CD8-positive, alpha-beta memory T cell (primary cell): ENCODE results near the gene LNPEP. TPM values are rescaled to one million over a fixed set of nuclear protein-coding genes. Genes with fewer than 3 reads are reported as not detected.
"Not testable (repeated sequence)": the region's sequence is repeated elsewhere in the genome, so short reads cannot be mapped to it uniquely, and the experiment has no call there.

Source experiments
- CTCF ChIA-PET: fragments of 350-600 bp; sonication (Branson Sonifier 250); formaldehyde crosslinking; loops from one replicate; lab custom pipeline; 2021; ENCODE audit warnings: antibody characterized with exemption; lab: Charles Lee
- POLR2A ChIA-PET: fragments of 350-600 bp; sonication (Branson Sonifier 250); formaldehyde crosslinking; loops from one replicate; lab custom pipeline; 2021; ENCODE audit warnings: antibody characterized with exemption; lab: Charles Lee
- DNase-seq, 5 donors: peaks; one replicate each; pipeline versions ENCODE4 v3.0.0 to v3.0.0-alpha.2; 2020 to 2022; ENCODE audit warnings: mixed read lengths in 1 of 5
- H3K27ac ChIP-seq: one replicate; pipeline ENCODE4 v1.7.0; 2013; ENCODE audit warnings: low read depth, mild to moderate bottlenecking, low read length, moderate library complexity
- H3K27me3 ChIP-seq: 2 replicates; pipeline ENCODE4 v1.7.0; 2013; ENCODE audit warnings: low read length, mild to moderate bottlenecking; ENCODE audit not compliant: insufficient read depth, poor library complexity, severe bottlenecking
- H3K36me3 ChIP-seq: 2 replicates; pipeline ENCODE4 v1.7.0; 2013; ENCODE audit warnings: mild to moderate bottlenecking, low read length, moderate library complexity; ENCODE audit not compliant: insufficient read depth
- H3K4me1 ChIP-seq: 2 replicates; pipeline ENCODE4 v1.7.0; 2013; ENCODE audit warnings: mild to moderate bottlenecking, low read length, moderate library complexity; ENCODE audit not compliant: insufficient read depth
- H3K4me3 ChIP-seq: 2 replicates; pipeline ENCODE4 v1.7.0; 2013; ENCODE audit warnings: mild to moderate bottlenecking, low read length
- H3K9me3 ChIP-seq: 2 replicates; pipeline ENCODE4 v1.7.0; 2013; ENCODE audit warnings: mild to moderate bottlenecking, low read length
- H3K27ac Mint-ChIP-seq, 8 donors: one replicate each; pipeline ENCODE4 v1.8.0; 2020 to 2021; ENCODE audit warnings: mixed read lengths in 8 of 8, mild to moderate bottlenecking in 6 of 8, inconsistent platforms in 3 of 8, moderate library complexity in 3 of 8
- H3K27me3 Mint-ChIP-seq, 2 donors: one replicate each; pipeline ENCODE4 v1.8.0; 2020 to 2021; ENCODE audit warnings: mixed read lengths in 2 of 2, mild to moderate bottlenecking in 1 of 2, moderate library complexity in 1 of 2
- H3K36me3 Mint-ChIP-seq, 3 donors: one replicate each; pipeline ENCODE4 v1.8.0; 2020 to 2021; ENCODE audit warnings: mixed read lengths in 3 of 3, inconsistent platforms in 1 of 3, mild to moderate bottlenecking in 1 of 3
- H3K4me1 Mint-ChIP-seq, 3 donors: one replicate each; pipeline ENCODE4 v1.8.0; 2020 to 2021; ENCODE audit warnings: mixed read lengths in 3 of 3, inconsistent platforms in 1 of 3, mild to moderate bottlenecking in 1 of 3
- H3K4me3 Mint-ChIP-seq, 7 donors: one replicate each; pipeline ENCODE4 v1.8.0; 2020 to 2021; ENCODE audit warnings: mixed read lengths in 7 of 7, mild to moderate bottlenecking in 6 of 7, moderate library complexity in 4 of 7, inconsistent platforms in 2 of 7
- H3K9me3 Mint-ChIP-seq, 5 donors: one replicate each; pipeline ENCODE4 v1.8.0; 2020 to 2022; ENCODE audit warnings: mixed read lengths in 5 of 5, mild to moderate bottlenecking in 3 of 5, moderate library complexity in 2 of 5, inconsistent platforms in 1 of 5
- polyA plus RNA-seq: library from polyadenylated mRNA; unstranded; fragments of 300-500 nt; fragmentation: Illumina TruSeq; gene quantifications from one replicate; pipeline ENCODE4 v1.2.3, GENCODE V29; 2021
- total RNA-seq, 2 experiments: library from RNA; stranded (reverse); gene quantifications; one replicate each; pipeline ENCODE4 v1.2.3, GENCODE V29; 2021

The LNPEP gene
- total and polyA plus RNA-seq, 3 experiments from 2014 or later, result 37.6 to 40.5 (median 40.1) TPM

- Mint-ChIP-seq H3K27ac (no peak overlapping the region), H3K27me3 (no peaks in the 10 kb centered on the region), H3K9me3 (no peaks in the 10 kb centered on the region), H3K4me3 (no peak overlapping the region), H3K4me1 (peaks cover 6 to 7% (median 7%) of the 10 kb centered on the region in 3 donors), H3K36me3 (peaks cover 0 to 4% (median 0%) of the 10 kb centered on the region in 3 donors)
- Histone ChIP-seq H3K27me3 (no peaks in the 10 kb centered on the region), H3K36me3 (no peaks in the 10 kb centered on the region), H3K9me3 (no peaks in the 10 kb centered on the region), H3K4me3 (no peak overlapping the region), H3K4me1 (peaks cover 6% of the 10 kb centered on the region), H3K27ac (no peak overlapping the region)
- CTCF ChIA-PET, result no interaction called here
- DNase-seq, result no peak
- POLR2A ChIA-PET, result no interaction called here
Observed at GRCh38 chr5:97077246-97077645, 141.4 kb downstream of the LNPEP start.

- no peaks in the 10 kb centered on the region for H3K36me3 ChIP-seq
- H3K9me3 ChIP-seq, result no peaks in the 10 kb centered on the region
- POLR2A ChIA-PET, result no interaction called here
- H3K27me3 ChIP-seq, result no peaks in the 10 kb centered on the region
- CTCF ChIA-PET, result no interaction called here
- no peak overlapping the region for H3K27ac ChIP-seq
- no peaks in the 10 kb centered on the region for H3K9me3 Mint-ChIP-seq
- peak overlapping the region in 1 of 8 donors; percentile 31 for H3K27ac Mint-ChIP-seq
- no peak for DNase-seq
- H3K36me3 Mint-ChIP-seq, result no peaks in the 10 kb centered on the region
- H3K27me3 Mint-ChIP-seq, result no peaks in the 10 kb centered on the region
- H3K4me1 Mint-ChIP-seq, result peaks cover 7 to 10% (median 8%) of the 10 kb centered on the region in 3 donors
- H3K4me3 ChIP-seq, result no peak overlapping the region
- peaks cover 6% of the 10 kb centered on the region for H3K4me1 ChIP-seq
- H3K4me3 Mint-ChIP-seq, result no peak overlapping the region
Observed at GRCh38 chr5:97078958-97079743, 143.3 kb downstream of the LNPEP start.

GRCh38 chr5:97084782-97085458 lies 149.0 kb downstream of the LNPEP start:
- H3K4me3 Mint-ChIP-seq, POLR2A ChIA-PET, CTCF ChIA-PET, H3K36me3 ChIP-seq, H3K4me3 ChIP-seq, H3K27me3 ChIP-seq, H3K4me1 Mint-ChIP-seq, H3K27ac ChIP-seq, H3K9me3 ChIP-seq, H3K27ac Mint-ChIP-seq, H3K36me3 Mint-ChIP-seq, DNase-seq, H3K4me1 ChIP-seq, H3K9me3 Mint-ChIP-seq, H3K27me3 Mint-ChIP-seq: not testable (repeated sequence)

GRCh38 chr5:97085459-97086181 lies 149.7 kb downstream of the LNPEP start:
- no peak overlapping the region for H3K4me3 Mint-ChIP-seq
- H3K36me3 ChIP-seq, result no peaks in the 10 kb centered on the region
- no peak overlapping the region for H3K27ac ChIP-seq
- no peak overlapping the region for H3K4me3 ChIP-seq
- H3K9me3 ChIP-seq, result no peaks in the 10 kb centered on the region
- CTCF ChIA-PET, result no interaction called here
- POLR2A ChIA-PET, result no interaction called here
- DNase-seq, result no peak
- no peaks in the 10 kb centered on the region for H3K9me3 Mint-ChIP-seq
- H3K27ac Mint-ChIP-seq, result no peak overlapping the region
- H3K4me1 ChIP-seq, result peaks cover 6% of the 10 kb centered on the region
- no peaks in the 10 kb centered on the region for H3K27me3 Mint-ChIP-seq
- H3K36me3 Mint-ChIP-seq, result no peaks in the 10 kb centered on the region
- peaks cover 7 to 10% (median 8%) of the 10 kb centered on the region in 3 donors for H3K4me1 Mint-ChIP-seq
- H3K27me3 ChIP-seq, result no peaks in the 10 kb centered on the region

Other genes starting within 250 kb of the LNPEP start
- 100 to 1,000 TPM in 1 of 2 experiments, 10 to 100 TPM in 1; 95.2 to 108 TPM for gene ERAP1, start 128.1 kb upstream of the LNPEP start, total RNA-seq
- gene ERAP1, start 128.1 kb upstream of the LNPEP start, polyA plus RNA-seq, result 63.2 TPM
- gene ERAP2, start 59.6 kb upstream of the LNPEP start, total RNA-seq, result 10 to 100 TPM; 37.0 to 41.4 TPM
- 128 TPM for gene ERAP2, start 59.6 kb upstream of the LNPEP start, polyA plus RNA-seq
- gene LIX1, start 206.5 kb downstream of the LNPEP start, total RNA-seq, result not detected
- gene LIX1, start 206.5 kb downstream of the LNPEP start, polyA plus RNA-seq, result not detected
- 10 to 100 TPM; 43.9 to 45.9 TPM for gene RIOK2, start 247.2 kb downstream of the LNPEP start, total RNA-seq
- gene RIOK2, start 247.2 kb downstream of the LNPEP start, polyA plus RNA-seq, result 27.5 TPM